HL-60 (cell line): ENCODE measurements around the gene PPP1R9A.

Experiments
- POLR2AphosphoS5 ChIP-seq: IDR thresholded peaks from 2 replicates; pipeline ENCODE4 v1.6.1; 2012; ENCODE audit warnings: low read depth
- SPI1 ChIP-seq: IDR thresholded peaks from 2 replicates; pipeline ENCODE4 v1.6.1; 2012; ENCODE audit warnings: low read depth, mild to moderate bottlenecking, borderline replicate concordance
- TF ChIP-seq, protein P1 (sequence below): IDR thresholded peaks from one replicate; pipeline ENCODE4 v1.5.1; 2011; ENCODE audit warnings: low read length, control low read depth, inconsistent platforms; ENCODE audit not compliant: insufficient read depth
- TF ChIP-seq, protein P2 (sequence below): IDR thresholded peaks from 2 replicates; pipeline ENCODE4 v1.6.1; 2012; ENCODE audit warnings: low read depth; ENCODE audit not compliant: insufficient replicate concordance

- TF ChIP-seq, protein P1, sequence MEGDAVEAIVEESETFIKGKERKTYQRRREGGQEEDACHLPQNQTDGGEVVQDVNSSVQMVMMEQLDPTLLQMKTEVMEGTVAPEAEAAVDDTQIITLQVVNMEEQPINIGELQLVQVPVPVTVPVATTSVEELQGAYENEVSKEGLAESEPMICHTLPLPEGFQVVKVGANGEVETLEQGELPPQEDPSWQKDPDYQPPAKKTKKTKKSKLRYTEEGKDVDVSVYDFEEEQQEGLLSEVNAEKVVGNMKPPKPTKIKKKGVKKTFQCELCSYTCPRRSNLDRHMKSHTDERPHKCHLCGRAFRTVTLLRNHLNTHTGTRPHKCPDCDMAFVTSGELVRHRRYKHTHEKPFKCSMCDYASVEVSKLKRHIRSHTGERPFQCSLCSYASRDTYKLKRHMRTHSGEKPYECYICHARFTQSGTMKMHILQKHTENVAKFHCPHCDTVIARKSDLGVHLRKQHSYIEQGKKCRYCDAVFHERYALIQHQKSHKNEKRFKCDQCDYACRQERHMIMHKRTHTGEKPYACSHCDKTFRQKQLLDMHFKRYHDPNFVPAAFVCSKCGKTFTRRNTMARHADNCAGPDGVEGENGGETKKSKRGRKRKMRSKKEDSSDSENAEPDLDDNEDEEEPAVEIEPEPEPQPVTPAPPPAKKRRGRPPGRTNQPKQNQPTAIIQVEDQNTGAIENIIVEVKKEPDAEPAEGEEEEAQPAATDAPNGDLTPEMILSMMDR, result no peak
- TF ChIP-seq POLR2AphosphoS5 (no peak), SPI1 (no peak)
- TF ChIP-seq, protein P2, sequence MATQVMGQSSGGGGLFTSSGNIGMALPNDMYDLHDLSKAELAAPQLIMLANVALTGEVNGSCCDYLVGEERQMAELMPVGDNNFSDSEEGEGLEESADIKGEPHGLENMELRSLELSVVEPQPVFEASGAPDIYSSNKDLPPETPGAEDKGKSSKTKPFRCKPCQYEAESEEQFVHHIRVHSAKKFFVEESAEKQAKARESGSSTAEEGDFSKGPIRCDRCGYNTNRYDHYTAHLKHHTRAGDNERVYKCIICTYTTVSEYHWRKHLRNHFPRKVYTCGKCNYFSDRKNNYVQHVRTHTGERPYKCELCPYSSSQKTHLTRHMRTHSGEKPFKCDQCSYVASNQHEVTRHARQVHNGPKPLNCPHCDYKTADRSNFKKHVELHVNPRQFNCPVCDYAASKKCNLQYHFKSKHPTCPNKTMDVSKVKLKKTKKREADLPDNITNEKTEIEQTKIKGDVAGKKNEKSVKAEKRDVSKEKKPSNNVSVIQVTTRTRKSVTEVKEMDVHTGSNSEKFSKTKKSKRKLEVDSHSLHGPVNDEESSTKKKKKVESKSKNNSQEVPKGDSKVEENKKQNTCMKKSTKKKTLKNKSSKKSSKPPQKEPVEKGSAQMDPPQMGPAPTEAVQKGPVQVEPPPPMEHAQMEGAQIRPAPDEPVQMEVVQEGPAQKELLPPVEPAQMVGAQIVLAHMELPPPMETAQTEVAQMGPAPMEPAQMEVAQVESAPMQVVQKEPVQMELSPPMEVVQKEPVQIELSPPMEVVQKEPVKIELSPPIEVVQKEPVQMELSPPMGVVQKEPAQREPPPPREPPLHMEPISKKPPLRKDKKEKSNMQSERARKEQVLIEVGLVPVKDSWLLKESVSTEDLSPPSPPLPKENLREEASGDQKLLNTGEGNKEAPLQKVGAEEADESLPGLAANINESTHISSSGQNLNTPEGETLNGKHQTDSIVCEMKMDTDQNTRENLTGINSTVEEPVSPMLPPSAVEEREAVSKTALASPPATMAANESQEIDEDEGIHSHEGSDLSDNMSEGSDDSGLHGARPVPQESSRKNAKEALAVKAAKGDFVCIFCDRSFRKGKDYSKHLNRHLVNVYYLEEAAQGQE, result no peak
These were observed 203.3 kb downstream of the PPP1R9A start for GRCh38 chr7:95110707-95111106.
